GM12878 (cell line): ENCODE measurements around the gene ADGRG2. TPM values are rescaled to one million over a fixed set of nuclear protein-coding genes. Genes with fewer than 3 reads are reported as not detected.

Source experiments
- ATAC-seq: fragments of 200-7000 bp; cut with Tn5 transposase; 3 replicates; pipeline ENCODE4 v1.9.1; 2020; ENCODE audit warnings: mild to moderate bottlenecking, moderate library complexity
- BruUV-seq: library from RNA; stranded (reverse); fragments of 400-500 nt; replicated peaks from 2 replicates; lab custom pipeline; 2021; lab: Mats Ljungman, UMichigan
- CTCF ChIA-PET: fragments of 300-600 bp; sonication (Branson Sonifier 250); formaldehyde crosslinking; extraction: SDS; loops from one replicate; lab custom pipeline; 2021; ENCODE audit warnings: inconsistent platforms; lab: Yijun Ruan, JAX
- POLR2A ChIA-PET: fragments of 350-600 bp; formaldehyde crosslinking; extraction: SDS; loops from one replicate; lab custom pipeline; 2021; ENCODE audit warnings: inconsistent platforms; lab: Charles Lee
- RAD21 ChIA-PET: fragments of 300-600 bp; sonication (Branson Sonifier 250); formaldehyde crosslinking; loops from one replicate; lab custom pipeline; 2023; ENCODE audit warnings: antibody characterized with exemption; ENCODE audit not compliant: unreplicated experiment; lab: Charles Lee
- SMC1A ChIA-PET: fragments of 300-600 bp; sonication (Branson Sonifier 250); formaldehyde crosslinking; loops from one replicate; lab custom pipeline; 2023; ENCODE audit not compliant: unreplicated experiment, uncharacterized antibody; lab: Charles Lee
- DNase-seq: peaks from one replicate; pipeline ENCODE4 v3.0.0-alpha.2; 2011; ENCODE audit warnings: low read depth, low spot score
- FAIRE-seq: peaks from 3 replicates; lab custom pipeline; 2011; peaks lifted over from hg19 to GRCh38; lab: Jason Lieb, UNC
- H2AFZ ChIP-seq: 2 replicates; pipeline ENCODE4 v1.6.0; 2011; ENCODE audit warnings: low read depth, low read length, control low read depth; ENCODE audit not compliant: control insufficient read depth
- H3K27ac ChIP-seq: 2 replicates; pipeline ENCODE4 v1.5.1; 2011; ENCODE audit warnings: control low read depth; ENCODE audit not compliant: control insufficient read depth, insufficient read depth
- H3K27me3 ChIP-seq, 2 experiments: replicated peaks in 1 of 2; 2 replicates each; pipeline versions ENCODE4 v1.6.0 to v1.6.1; 2011; ENCODE audit warnings: low read length in 1 of 2; ENCODE audit not compliant: control insufficient read depth in 2 of 2, insufficient read depth in 2 of 2
- H3K36me3 ChIP-seq, 2 experiments: 2 replicates each; pipeline ENCODE4 v1.5.1; 2011; ENCODE audit warnings: low read length in 1 of 2; ENCODE audit not compliant: control insufficient read depth in 2 of 2, insufficient read depth in 2 of 2
- H3K4me1 ChIP-seq: 2 replicates; pipeline ENCODE4 v1.6.1; 2011; ENCODE audit warnings: mild to moderate bottlenecking, low read length, moderate library complexity, mixed read lengths; ENCODE audit not compliant: control insufficient read depth, insufficient read depth
- H3K4me2 ChIP-seq: 2 replicates; pipeline ENCODE4 v1.6.0; 2011; ENCODE audit warnings: control low read depth; ENCODE audit not compliant: control insufficient read depth, insufficient read depth
- H3K4me3 ChIP-seq: fragments of 200-600 bp; sonication (generic); 2 replicates; pipeline ENCODE4 v1.5.1; 2016
- H3K79me2 ChIP-seq: 2 replicates; pipeline ENCODE4 v1.6.0; 2011; ENCODE audit warnings: low read length; ENCODE audit not compliant: control insufficient read depth, insufficient read depth
- H3K9ac ChIP-seq: 2 replicates; pipeline ENCODE4 v1.8.0; 2011; ENCODE audit warnings: low read length, control low read depth, mixed read lengths; ENCODE audit not compliant: control insufficient read depth, insufficient read depth
- H3K9me3 ChIP-seq: replicated peaks from 3 replicates; pipeline ENCODE4 v1.5.1; 2011; ENCODE audit warnings: mild to moderate bottlenecking, low read length; ENCODE audit not compliant: control insufficient read depth, insufficient read depth
- H4K20me1 ChIP-seq: 2 replicates; pipeline ENCODE4 v1.6.0; 2011; ENCODE audit not compliant: control insufficient read depth, insufficient read depth
- BCLAF1 ChIP-seq: fragments of 450-650 bp; IDR thresholded peaks from 2 replicates; pipeline ENCODE4 v1.6.1; 2017; ENCODE audit warnings: antibody characterized with exemption, mild to moderate bottlenecking, moderate library complexity
- CBFB ChIP-seq: IDR thresholded peaks from 2 replicates; pipeline ENCODE4 v1.6.1; 2016; ENCODE audit warnings: antibody characterized with exemption, low read depth
- CUX1 ChIP-seq: IDR thresholded peaks from 2 replicates; pipeline ENCODE4 v1.6.1; 2012; ENCODE audit warnings: improper control_type of control experiment, low read depth, low read length; ENCODE audit not compliant: insufficient replicate concordance
- EED ChIP-seq: sonication (generic); IDR thresholded peaks from 2 replicates; pipeline ENCODE4 v1.6.1; 2016; ENCODE audit warnings: antibody characterized with exemption, low read depth
- FOS ChIP-seq: IDR thresholded peaks from 3 replicates; pipeline ENCODE4 v1.6.1; 2011; ENCODE audit warnings: borderline replicate concordance; ENCODE audit not compliant: insufficient read length; ENCODE audit errors: extremely low read depth
- JUNB ChIP-seq: IDR thresholded peaks from 2 replicates; pipeline ENCODE4 v1.6.1; 2016; ENCODE audit warnings: antibody characterized with exemption, mild to moderate bottlenecking
- KAT2A ChIP-seq: conservative IDR thresholded peaks from 2 replicates; pipeline ENCODE4 v1.6.1; 2011; ENCODE audit warnings: low read depth, low read length; ENCODE audit not compliant: control insufficient read depth
- NRF1 ChIP-seq: conservative IDR thresholded peaks from 2 replicates; pipeline ENCODE4 v1.6.1; 2011; ENCODE audit warnings: mild to moderate bottlenecking, low read depth, low read length, improper control_type of control experiment
- PAX8 ChIP-seq: fragments of 450-650 bp; IDR thresholded peaks from 2 replicates; pipeline ENCODE4 v1.6.1; 2017; ENCODE audit warnings: mild to moderate bottlenecking, moderate library complexity
- SPI1 ChIP-seq: IDR thresholded peaks from 2 replicates; pipeline ENCODE4 v1.6.1; 2011; ENCODE audit warnings: low read depth, mild to moderate bottlenecking, low read length, moderate library complexity, borderline replicate concordance; ENCODE audit not compliant: insufficient read depth
- SUPT20H ChIP-seq: IDR thresholded peaks from 2 replicates; pipeline ENCODE4 v1.6.1; 2011; ENCODE audit warnings: low read depth, mild to moderate bottlenecking, low read length, moderate library complexity, borderline replicate concordance; ENCODE audit not compliant: control insufficient read depth
- TCF3 ChIP-seq: IDR thresholded peaks from 2 replicates; pipeline ENCODE4 v1.6.1; 2012; ENCODE audit warnings: low read depth, mild to moderate bottlenecking, low read length, borderline replicate concordance; ENCODE audit not compliant: insufficient read depth
- ZSCAN29 ChIP-seq: fragments of 450-650 bp; IDR thresholded peaks from 2 replicates; pipeline ENCODE4 v1.6.1; 2017; ENCODE audit warnings: mild to moderate bottlenecking, moderate library complexity
- WGBS: methylation state at CpG from one replicate; pipeline ENCODE4 v1.1.6; 2016; ENCODE audit warnings: low lambda C conversion rate; ENCODE audit not compliant: insufficient replicate concordance, insufficient coverage; ENCODE audit errors: missing lambda C conversion rate; 5-methylcytosine and 5-hydroxymethylcytosine counted together
- in situ Hi-C: fragments of 300-500 bp; cut with MboI; formaldehyde crosslinking; loops from 9 replicates; pipeline ENCODE4 v1.14.3; 2018; ENCODE audit warnings: mixed read lengths
- intact Hi-C: fragments of 100-400 bp; cut with micrococcal nuclease; formaldehyde crosslinking; loops from one replicate; pipeline ENCODE4 v1.14.2; 2022; ENCODE audit not compliant: unreplicated experiment
- polyA plus RNA-seq, 11 experiments: library from polyadenylated mRNA; depleted of rRNA in 4 of 11; unstranded in 6 of 11; stranded (reverse) in 5 of 11; fragments of >200 nt; fragmentation: Nextera tagmentation in 4 of 11; fragmentation: Illumina TruSeq in 1 of 11; extraction: Ambion mirVana in 4 of 11; extraction: Trizol in 1 of 11; gene quantifications; 1 replicate in 1 of 11; 2 replicates in 10 of 11; pipeline versions ENCODE4 v1.2.1 to v1.2.3, GENCODE V29; 2011 to 2016; ENCODE audit warnings: inconsistent platforms in 2 of 11, missing spikeins in 2 of 11, low read depth in 1 of 11
- total RNA-seq, 4 experiments: library from RNA; depleted of rRNA in 3 of 4; stranded (reverse); fragments of >200 nt in 3 of 4; fragmentation: Illumina TruSeq in 1 of 4; extraction: Trizol in 1 of 4; gene quantifications; 2 replicates each; pipeline versions ENCODE4 v1.2.1 to v1.2.3, GENCODE V29; 2013 to 2021
- TF ChIP-seq, protein P1 (sequence below): fragments of 450-650 bp; IDR thresholded peaks from 2 replicates; pipeline ENCODE4 v1.6.1; 2017; ENCODE audit warnings: mild to moderate bottlenecking

ADGRG2 gene
- total and polyA plus RNA-seq, 10 of the 15 experiments (the other 5 are each of a cell fraction or from before 2014, with no cell fraction given), result 0.02 to 0.29 (median 0.05) TPM; not detected in 5

DNA sequence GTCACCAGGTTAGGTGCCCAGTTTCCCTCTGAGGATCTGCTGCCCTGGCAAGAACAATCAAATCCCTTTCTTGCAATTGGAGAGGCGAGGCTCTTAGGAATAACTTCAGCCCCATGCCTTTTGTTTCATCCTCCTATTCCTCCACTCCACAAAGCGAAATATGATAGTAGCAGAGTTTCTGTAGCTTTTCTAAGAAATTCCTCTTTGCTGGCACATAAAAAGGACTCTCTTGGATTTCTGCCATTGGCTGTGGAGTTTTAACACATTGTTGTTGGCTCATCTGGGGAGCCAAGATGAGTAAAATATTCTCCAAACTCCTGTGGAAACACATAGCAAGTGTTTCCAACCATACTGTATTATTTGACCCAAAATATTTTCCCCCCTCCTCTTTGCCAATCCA is 11.0 kb upstream of the ADGRG2 start:
- H3K9ac ChIP-seq, result no peak overlapping the region
- FAIRE-seq (no peak), DNase-seq (no peak), ATAC-seq (no peak)
- no peaks in the 10 kb centered on the region for H3K79me2 ChIP-seq
- SMC1A ChIA-PET, result no interaction called here
- WGBS, result 9% methylated on average over 2 of the region's 2 CpGs
- no peaks in the 10 kb centered on the region for H3K4me1 ChIP-seq
- H3K4me3 ChIP-seq, result no peak overlapping the region
- no peak overlapping the region for H3K27ac ChIP-seq
- H3K27me3 ChIP-seq, result no peaks in the 10 kb centered on the region
- intact Hi-C loops, result no loop called here
- no peaks in the 10 kb centered on the region for H4K20me1 ChIP-seq
- no TSS peak for BruUV-seq
- no peaks in the 10 kb centered on the region for H3K36me3 ChIP-seq
- H3K9me3 ChIP-seq, result no peaks in the 10 kb centered on the region
- POLR2A ChIA-PET, result no interaction called here
- H3K4me2 ChIP-seq, result no peak overlapping the region
- RAD21 ChIA-PET, result no interaction called here
- CTCF ChIA-PET, result no interaction called here
- in situ Hi-C loops, result no loop called here
- H2AFZ ChIP-seq, result no peak overlapping the region
- no peak for TF ChIP-seq FOS
- TF ChIP-seq TCF3, result no peak
- TF ChIP-seq NRF1, result no peak
- no peak for TF ChIP-seq BCLAF1
- TF ChIP-seq PAX8, result no peak
- no peak for TF ChIP-seq SPI1
- no peak for TF ChIP-seq KAT2A
- no peak for TF ChIP-seq SUPT20H
- TF ChIP-seq ZSCAN29, result no peak
- no peak for TF ChIP-seq JUNB
- no peak for TF ChIP-seq CBFB
- TF ChIP-seq, protein P1, sequence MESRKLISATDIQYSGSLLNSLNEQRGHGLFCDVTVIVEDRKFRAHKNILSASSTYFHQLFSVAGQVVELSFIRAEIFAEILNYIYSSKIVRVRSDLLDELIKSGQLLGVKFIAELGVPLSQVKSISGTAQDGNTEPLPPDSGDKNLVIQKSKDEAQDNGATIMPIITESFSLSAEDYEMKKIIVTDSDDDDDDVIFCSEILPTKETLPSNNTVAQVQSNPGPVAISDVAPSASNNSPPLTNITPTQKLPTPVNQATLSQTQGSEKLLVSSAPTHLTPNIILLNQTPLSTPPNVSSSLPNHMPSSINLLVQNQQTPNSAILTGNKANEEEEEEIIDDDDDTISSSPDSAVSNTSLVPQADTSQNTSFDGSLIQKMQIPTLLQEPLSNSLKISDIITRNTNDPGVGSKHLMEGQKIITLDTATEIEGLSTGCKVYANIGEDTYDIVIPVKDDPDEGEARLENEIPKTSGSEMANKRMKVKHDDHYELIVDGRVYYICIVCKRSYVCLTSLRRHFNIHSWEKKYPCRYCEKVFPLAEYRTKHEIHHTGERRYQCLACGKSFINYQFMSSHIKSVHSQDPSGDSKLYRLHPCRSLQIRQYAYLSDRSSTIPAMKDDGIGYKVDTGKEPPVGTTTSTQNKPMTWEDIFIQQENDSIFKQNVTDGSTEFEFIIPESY, result no peak
- no peak for TF ChIP-seq EED
- TF ChIP-seq CUX1, result no peak
